HG02571 (cell line): ENCODE data around the gene SLC9A6.
"Not testable (repeated sequence)": the region's sequence is repeated elsewhere in the genome, so short reads cannot be mapped to it uniquely, and the experiment has no call there.

ENCODE experiments used
- ATAC-seq: cut with Tn5 transposase; IDR thresholded peaks from one replicate; pipeline ENCODE4 v1.9.1; 2021; ENCODE audit warnings: mild to moderate bottlenecking, moderate library complexity; ENCODE audit not compliant: unreplicated experiment

Gene SLC9A6

GRCh38 chrX:136028383-136028984 is 43.2 kb downstream of the SLC9A6 start:
- no peak for ATAC-seq

GRCh38 chrX:136029766-136030165 is 44.5 kb downstream of the SLC9A6 start:
- no peak for ATAC-seq

GRCh38 chrX:136030303-136031191 is 45.3 kb downstream of the SLC9A6 start:
- no peak for ATAC-seq

- ATAC-seq: no peak
Measured at GRCh38 chrX:136031626-136032025, 46.4 kb downstream of the SLC9A6 start.

GRCh38 chrX:136032370-136032769 is 47.1 kb downstream of the SLC9A6 start:
- ATAC-seq: no peak

- no peak for ATAC-seq
Measured at GRCh38 chrX:136034668-136035067, 49.4 kb downstream of the SLC9A6 start.

- no peak for ATAC-seq
Measured at GRCh38 chrX:136035663-136036062, 50.4 kb downstream of the SLC9A6 start.

- ATAC-seq: no peak
Measured at GRCh38 chrX:136039485-136039884, 54.2 kb downstream of the SLC9A6 start.

- no peak for ATAC-seq
Measured at GRCh38 chrX:136039968-136040367, 54.7 kb downstream of the SLC9A6 start.

- ATAC-seq: no peak
Measured at GRCh38 chrX:136041254-136041812, 56.1 kb downstream of the SLC9A6 start.

GRCh38 chrX:136045008-136045407 is 59.8 kb downstream of the SLC9A6 start:
- ATAC-seq: no peak

GRCh38 chrX:136046295-136047015 is 61.2 kb downstream of the SLC9A6 start:
- no peak for ATAC-seq

- no peak for ATAC-seq
Measured at GRCh38 chrX:136047016-136047642, 61.9 kb downstream of the SLC9A6 start.

- ATAC-seq: no peak
Measured at GRCh38 chrX:136047969-136048368, 62.7 kb downstream of the SLC9A6 start.

- ATAC-seq: no peak
Measured at GRCh38 chrX:136048446-136048845, 63.2 kb downstream of the SLC9A6 start.

- ATAC-seq: no peak
Measured at GRCh38 chrX:136049608-136050007, 64.4 kb downstream of the SLC9A6 start.

- ATAC-seq: not testable (repeated sequence)
Measured at GRCh38 chrX:136050875-136051274, 65.6 kb downstream of the SLC9A6 start.

GRCh38 chrX:136051611-136052010 is 66.4 kb downstream of the SLC9A6 start:
- ATAC-seq: no peak

- ATAC-seq: no peak
Measured at GRCh38 chrX:136055651-136056221, 70.5 kb downstream of the SLC9A6 start.

GRCh38 chrX:136057567-136057966 is 72.3 kb downstream of the SLC9A6 start:
- no peak for ATAC-seq

GRCh38 chrX:136059350-136059749 is 74.1 kb downstream of the SLC9A6 start:
- ATAC-seq: no peak
